Heart left ventricle (tissue), 16 donors: ENCODE data around the gene LRRC1. TPM values are rescaled to one million over a fixed set of nuclear protein-coding genes. Genes with fewer than 3 reads are reported as not detected.

Source experiments
- ATAC-seq, 4 donors: fragments of 200-7000 bp; cut with Tn5 transposase; one replicate each; pipeline ENCODE4 v1.9.1; 2020 to 2022; ENCODE audit warnings: moderate library complexity in 4 of 4, mild to moderate bottlenecking in 3 of 4, moderate number of reproducible peaks in 1 of 4
- DNase-seq, 5 donors: peaks; one replicate each; pipeline ENCODE4 v3.0.0-alpha.2; 2020
- H3K27ac ChIP-seq, 12 donors: fragments of 200-600 bp; sonication (generic) in 4 of 12; one replicate each; pipeline versions ENCODE4 v1.5.0 to v1.8.0; 2016 to 2022; ENCODE audit warnings: mild to moderate bottlenecking in 2 of 12
- H3K27me3 ChIP-seq, 9 donors: fragments of 200-600 bp; sonication (generic) in 2 of 9; one replicate each; pipeline versions ENCODE4 v1.5.1 to v1.8.0; 2016 to 2022; ENCODE audit warnings: mild to moderate bottlenecking in 3 of 9
- H3K36me3 ChIP-seq, 9 donors: fragments of 200-600 bp; sonication (generic) in 2 of 9; one replicate each; pipeline versions ENCODE4 v1.5.0 to v1.8.0; 2018 to 2022; ENCODE audit warnings: mild to moderate bottlenecking in 2 of 9
- H3K4me1 ChIP-seq, 12 donors: fragments of 200-600 bp; sonication (generic) in 4 of 12; one replicate each; pipeline versions ENCODE4 v1.5.0 to v1.8.0; 2016 to 2022; ENCODE audit warnings: mild to moderate bottlenecking in 3 of 12
- H3K4me3 ChIP-seq, 12 donors: fragments of 200-600 bp; sonication (generic) in 4 of 12; one replicate each; pipeline versions ENCODE4 v1.5.0 to v1.8.0; 2017 to 2022; ENCODE audit warnings: mild to moderate bottlenecking in 9 of 12, moderate library complexity in 4 of 12
- H3K9me3 ChIP-seq, 12 donors: fragments of 200-600 bp; sonication (generic) in 4 of 12; one replicate each; pipeline versions ENCODE4 v1.5.0 to v1.8.0; 2016 to 2022; ENCODE audit warnings: mild to moderate bottlenecking in 1 of 12
- CTCF ChIP-seq, 12 donors: fragments of 200-600 bp; sonication (generic) in 4 of 12; IDR thresholded peaks; one replicate each; pipeline versions ENCODE4 v1.5.0 to v1.8.0; 2018 to 2022; ENCODE audit warnings: antibody characterized with exemption in 12 of 12, mild to moderate bottlenecking in 5 of 12
- POLR2A ChIP-seq, 2 donors: fragments of 450-650 bp; IDR thresholded peaks; one replicate each; pipeline ENCODE4 v1.6.1; 2017; ENCODE audit warnings: antibody characterized with exemption in 2 of 2, mild to moderate bottlenecking in 2 of 2, moderate library complexity in 2 of 2
- WGBS, 4 donors: extraction: QIAGEN DNeasy Blood & Tissue Kit in 2 of 4; methylation state at CpG; one replicate each; pipeline versions ENCODE4 v1.1.5 to v1.1.7; 2013 to 2018; 5-methylcytosine and 5-hydroxymethylcytosine counted together
- intact Hi-C, 10 donors: fragments of 100-400 bp; cut with DNase I; formaldehyde crosslinking; loops; one replicate each; pipeline versions ENCODE4 v1.11.1 to v1.14.2; 2022
- polyA plus RNA-seq, 2 donors: library from polyadenylated mRNA; stranded (reverse); fragments of 200-250 nt; gene quantifications; one replicate each; pipeline ENCODE4 v1.2.3, GENCODE V29; 2013
- total RNA-seq, 9 donors: library from RNA; depleted of rRNA in 2 of 9; stranded (reverse); fragments of >200 nt in 2 of 9; fragmentation: NEBNext Ultra II Directional in 3 of 9; extraction: Animal tissue kit (Norgen Biotek cat#: 25700) in 3 of 9; gene quantifications; one replicate each; pipeline versions ENCODE4 v1.1.0 to v1.2.4, GENCODE V29; 2016 to 2023
- donor health status: ischemic (EF 13 %, LVEDD 7.1; RV severe dilation, severe dysfunction).
- donor health status: healthy with polysubstance abuse.
- donor health status: DM: no; HTN: yes; CAD: no.
- donor health status: DM: no; HTN: no; CAD: no.
- donor health status: ischemic (EF 25% LVEDD 6.9; RV normal size, moderate dysfunction).
- donor health status: ischemic (EF 25% LVEDD 5.7; RV mildly dilated, moderate dysfunction).
- donor health status: healthy.
- donor health status: DM: yes; HTN: yes; CAD: no.
- donor health status: ischemic (EF 35%, LVEDD 5.7; RV mildly dilated, moderate dysfunction).
- donor health status: nonischemic (EF 11% LVEDD 7.7; RV severe dilation, severe dysfunction).
- donor health status: DM: yes; HTN: yes; CAD: no.
- donor health status: PGD.
- donor health status: ischemic (EF 29% LVEDD 5.4; RV normal size, mild dysfunction).
- donor health status: nonischemic (EF 23%, LVEDD 6.1; RV moderate dilation, normal function).

LRRC1 gene
- total and polyA plus RNA-seq, 11 donors, result 1.2 to 11.2 (median 3.3) TPM

- H3K27me3 ChIP-seq, result no peaks in the 10 kb centered on the region
- DNase-seq, result no peak
- H3K4me3 ChIP-seq, result no peak overlapping the region
- no peaks in the 10 kb centered on the region for H3K9me3 ChIP-seq
- TF ChIP-seq POLR2A (IDR thresholded peaks at IDR 0.05) (no peak), CTCF (IDR thresholded peaks at IDR 0.05) (no peak)
- intact Hi-C loops, result loop anchor here in 2 of 10 donors (10.0 kb wide), 1 partner anchor 127 kb away; the partner anchor contains the start of gene LRRC1 (in 2 of the 2)
- no peak overlapping the region for H3K27ac ChIP-seq
- WGBS, 4 donors, result 96 to 100% (median 97%) methylated on average over 2 of the region's 2 CpGs
- peaks cover 0 to 37% (median 15%) of the 10 kb centered on the region in 9 donors for H3K36me3 ChIP-seq
- peaks cover 0 to 11% (median 3%) of the 10 kb centered on the region in 12 donors for H3K4me1 ChIP-seq
- no peak for ATAC-seq
Observed at GRCh38 chr6:53921639-53922038, 126.8 kb downstream of the LRRC1 start.

DNA sequence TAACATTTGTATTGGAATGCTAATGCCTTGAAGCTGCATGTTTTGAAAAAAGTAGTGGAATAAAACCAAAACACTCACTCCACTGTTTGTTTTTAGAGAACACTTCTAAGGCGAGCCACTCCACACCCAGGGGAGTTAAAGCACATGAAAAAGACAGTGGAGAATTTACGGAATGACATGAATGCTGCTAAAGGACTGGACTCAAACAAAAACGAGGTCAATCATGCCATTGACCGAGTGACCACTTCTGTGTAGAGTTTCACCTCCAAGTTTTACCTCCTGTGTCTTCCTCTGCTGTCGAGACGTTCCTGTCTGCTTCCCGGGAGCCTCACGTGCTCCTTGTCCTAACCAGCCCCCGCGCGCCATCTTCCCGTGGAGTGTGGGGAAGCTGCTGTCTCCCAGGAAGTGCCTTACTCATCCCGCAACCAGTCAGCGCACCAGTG, 127.8 kb downstream of the LRRC1 start:
- Histone ChIP-seq H3K4me1 (peaks cover 0 to 20% (median 9%) of the 10 kb centered on the region in 12 donors), H3K27ac (no peak overlapping the region), H3K27me3 (no peaks in the 10 kb centered on the region), H3K9me3 (no peaks in the 10 kb centered on the region), H3K4me3 (no peak overlapping the region), H3K36me3 (peaks cover 0 to 33% (median 15%) of the 10 kb centered on the region in 9 donors)
- intact Hi-C loops, result loop anchor here in 2 of 10 donors (10.0 kb wide), 1 partner anchor 128 kb away; the partner anchor contains the start of gene LRRC1 (in 2 of the 2)
- no peak for DNase-seq
- WGBS, 4 donors, result 81 to 88% (median 87%) methylated on average over 14 of the region's 14 CpGs
- TF ChIP-seq CTCF (IDR thresholded peaks at IDR 0.05) (no peak), POLR2A (IDR thresholded peaks at IDR 0.05) (no peak)
- no peak for ATAC-seq

- ATAC-seq, result no peak
- H3K36me3 ChIP-seq, result peaks cover 0 to 33% (median 15%) of the 10 kb centered on the region in 9 donors
- no peaks in the 10 kb centered on the region for H3K27me3 ChIP-seq
- no peak overlapping the region for H3K27ac ChIP-seq
- WGBS, 4 donors, result 94 to 98% (median 95%) methylated on average over 3 of the region's 3 CpGs
- TF ChIP-seq POLR2A (IDR thresholded peaks at IDR 0.05) (no peak), CTCF (IDR thresholded peaks at IDR 0.05) (no peak)
- H3K9me3 ChIP-seq, result no peaks in the 10 kb centered on the region
- intact Hi-C loops, result loop anchor here in 2 of 10 donors (10.0 kb wide), 1 partner anchor 129 kb away; the partner anchor contains the start of gene LRRC1 (in 2 of the 2)
- no peak for DNase-seq
- H3K4me1 ChIP-seq, result peaks cover 0 to 26% (median 14%) of the 10 kb centered on the region in 12 donors
- no peak overlapping the region for H3K4me3 ChIP-seq
Observed at GRCh38 chr6:53924277-53924676, 129.5 kb downstream of the LRRC1 start.

GRCh38 chr6:53924821-53925422, 130.1 kb downstream of the LRRC1 start:
- WGBS, 4 donors, result 75 to 83% (median 78%) methylated on average over 7 of the region's 7 CpGs
- H3K9me3 ChIP-seq, result no peaks in the 10 kb centered on the region
- peaks cover 0 to 32% (median 16%) of the 10 kb centered on the region in 12 donors for H3K4me1 ChIP-seq
- TF ChIP-seq CTCF (IDR thresholded peaks at IDR 0.05) (no peak), POLR2A (IDR thresholded peaks at IDR 0.05) (no peak)
- ATAC-seq (no peak), DNase-seq (no peak)
- no peaks in the 10 kb centered on the region for H3K27me3 ChIP-seq
- no peak overlapping the region for H3K27ac ChIP-seq
- intact Hi-C loops, result loop anchor here in 2 of 10 donors (10.0 kb wide), 1 partner anchor 130 kb away; the partner anchor contains the start of gene LRRC1 (in 2 of the 2)
- H3K36me3 ChIP-seq, result peaks cover 0 to 27% (median 15%) of the 10 kb centered on the region in 9 donors
- no peak overlapping the region for H3K4me3 ChIP-seq
